Mesenchymal stem cell (in vitro differentiated cells and primary cell): ENCODE data around the gene RIMS3.

Experiments
- DNase-seq: peaks from one replicate; pipeline ENCODE4 v3.0.0-alpha.2; 2013
- H2AFZ ChIP-seq: one replicate; pipeline ENCODE4 v1.6.1; 2013; ENCODE audit warnings: low read depth, mild to moderate bottlenecking, control low read depth, inconsistent platforms, low read length, moderate library complexity
- H2AK5ac ChIP-seq: 2 replicates; pipeline ENCODE4 v1.6.1; 2013; ENCODE audit warnings: low read length, moderate library complexity, mild to moderate bottlenecking, inconsistent platforms; ENCODE audit not compliant: severe bottlenecking
- H2BK120ac ChIP-seq: one replicate; pipeline ENCODE4 v1.6.1; 2013; ENCODE audit warnings: low read depth, mild to moderate bottlenecking, inconsistent platforms, low read length, moderate library complexity
- H2BK12ac ChIP-seq, 2 experiments: one replicate each; pipeline ENCODE4 v1.6.1; 2013; ENCODE audit warnings: inconsistent platforms in 2 of 2, low read length in 2 of 2, mild to moderate bottlenecking in 2 of 2, moderate library complexity in 2 of 2, control low read depth in 1 of 2
- H2BK15ac ChIP-seq: one replicate; pipeline ENCODE4 v1.6.1; 2013; ENCODE audit warnings: mild to moderate bottlenecking, low read depth, inconsistent platforms; ENCODE audit not compliant: poor library complexity, severe bottlenecking
- H2BK5ac ChIP-seq: 2 replicates; pipeline ENCODE4 v1.6.1; 2013; ENCODE audit warnings: low read depth, mild to moderate bottlenecking, low read length, control low read depth, inconsistent platforms; ENCODE audit not compliant: poor library complexity, severe bottlenecking
- H3K14ac ChIP-seq, 2 experiments: one replicate each; pipeline ENCODE4 v1.6.1; 2013; ENCODE audit warnings: inconsistent platforms in 2 of 2, low read length in 2 of 2, control low read depth in 1 of 2, mild to moderate bottlenecking in 1 of 2, moderate library complexity in 1 of 2
- H3K18ac ChIP-seq, 2 experiments: one replicate each; pipeline ENCODE4 v1.6.1; 2013; ENCODE audit warnings: inconsistent platforms in 2 of 2, low read length in 2 of 2, control low read depth in 1 of 2, low read depth in 1 of 2, mild to moderate bottlenecking in 1 of 2
- H3K23ac ChIP-seq, 2 experiments: one replicate each; pipeline ENCODE4 v1.6.1; 2013; ENCODE audit warnings: inconsistent platforms in 2 of 2, low read length in 2 of 2, mild to moderate bottlenecking in 2 of 2, moderate library complexity in 2 of 2, control low read depth in 1 of 2
- H3K27ac ChIP-seq: 2 replicates; pipeline ENCODE4 v1.5.1; 2013; ENCODE audit warnings: mild to moderate bottlenecking, moderate library complexity, low read length, control low read depth, inconsistent platforms; ENCODE audit not compliant: poor library complexity, severe bottlenecking
- H3K27me3 ChIP-seq, 2 experiments: 2 replicates each; pipeline versions ENCODE4 v1.6.1 to v1.7.0; 2013; ENCODE audit warnings: low read length in 2 of 2, mild to moderate bottlenecking in 2 of 2, moderate library complexity in 2 of 2, control low read depth in 1 of 2, inconsistent platforms in 1 of 2; ENCODE audit not compliant: control insufficient read depth in 1 of 2, insufficient read depth in 1 of 2
- H3K36me3 ChIP-seq, 2 experiments: 2 replicates each; pipeline versions ENCODE4 v1.6.1 to v1.7.0; 2013; ENCODE audit warnings: low read length in 2 of 2, control low read depth in 1 of 2, inconsistent platforms in 1 of 2, low read depth in 1 of 2, mild to moderate bottlenecking in 1 of 2; ENCODE audit not compliant: insufficient read depth in 2 of 2, control insufficient read depth in 1 of 2
- H3K4ac ChIP-seq, 2 experiments: one replicate each; pipeline ENCODE4 v1.6.1; 2013; ENCODE audit warnings: inconsistent platforms in 2 of 2, low read length in 2 of 2, mild to moderate bottlenecking in 2 of 2, moderate library complexity in 2 of 2, control low read depth in 1 of 2, low read depth in 1 of 2
- H3K4me1 ChIP-seq: 2 replicates; pipeline ENCODE4 v1.6.1; 2013; ENCODE audit warnings: low read depth, low read length, control low read depth; ENCODE audit not compliant: control insufficient read depth, insufficient read depth
- H3K4me2 ChIP-seq: 2 replicates; pipeline ENCODE4 v1.6.1; 2013; ENCODE audit warnings: low read length, mild to moderate bottlenecking, inconsistent platforms; ENCODE audit not compliant: poor library complexity, severe bottlenecking
- H3K4me3 ChIP-seq, 2 experiments: 2 replicates each; pipeline versions ENCODE4 v1.5.1 to v1.7.0; 2013; ENCODE audit warnings: low read length in 2 of 2, mild to moderate bottlenecking in 2 of 2, control low read depth in 1 of 2, low read depth in 1 of 2; ENCODE audit not compliant: insufficient read depth in 1 of 2
- H3K79me1 ChIP-seq: replicated peaks from 2 replicates; pipeline ENCODE4 v1.6.1; 2013; ENCODE audit warnings: mild to moderate bottlenecking, control low read depth, low read length, inconsistent platforms; ENCODE audit not compliant: poor library complexity, severe bottlenecking
- H3K9ac ChIP-seq: 2 replicates; pipeline ENCODE4 v1.7.0; 2013; ENCODE audit warnings: mild to moderate bottlenecking, low read length, moderate library complexity
- H3K9me3 ChIP-seq: 2 replicates; pipeline ENCODE4 v1.7.0; 2013; ENCODE audit warnings: mild to moderate bottlenecking, low read length; ENCODE audit not compliant: control insufficient read depth
- H4K8ac ChIP-seq: one replicate; pipeline ENCODE4 v1.6.1; 2013; ENCODE audit warnings: inconsistent platforms, mild to moderate bottlenecking, low read length, moderate library complexity
- H4K91ac ChIP-seq: one replicate; pipeline ENCODE4 v1.6.1; 2013; ENCODE audit warnings: mild to moderate bottlenecking, low read length, inconsistent platforms
- WGBS: methylation state at CpG from one replicate; pipeline ENCODE4 v1.1.7; 2013; ENCODE audit warnings: mixed read lengths; 5-methylcytosine and 5-hydroxymethylcytosine counted together

The RIMS3 gene

GRCh38 chr1:40657046-40657445, 8.4 kb downstream of the RIMS3 start:
- no peak for DNase-seq
- H3K9ac ChIP-seq, result no peak overlapping the region
- no peak overlapping the region for H4K8ac ChIP-seq
- H2AK5ac ChIP-seq, result no peak overlapping the region
- H3K79me1 ChIP-seq, result no peaks in the 10 kb centered on the region
- no peak overlapping the region for H4K91ac ChIP-seq
- peaks cover 2% of the 10 kb centered on the region for H3K4me1 ChIP-seq
- peaks cover 71 to 80% of the 10 kb centered on the region in 2 experiments for H3K27me3 ChIP-seq
- no peak overlapping the region for H2BK5ac ChIP-seq
- no peak overlapping the region for H3K4ac ChIP-seq
- no peaks in the 10 kb centered on the region for H3K9me3 ChIP-seq
- H3K4me2 ChIP-seq, result no peak overlapping the region
- H3K36me3 ChIP-seq, result no peaks in the 10 kb centered on the region
- H3K14ac ChIP-seq, result no peak overlapping the region
- H2AFZ ChIP-seq, result no peak overlapping the region
- H2BK12ac ChIP-seq, result no peak overlapping the region
- no peak overlapping the region for H2BK120ac ChIP-seq
- WGBS, result 78% methylated on average over 6 of the region's 7 CpGs
- H3K18ac ChIP-seq, result no peak overlapping the region
- H3K27ac ChIP-seq, result no peak overlapping the region
- H3K23ac ChIP-seq, result no peak overlapping the region
- no peak overlapping the region for H2BK15ac ChIP-seq
- H3K4me3 ChIP-seq, result no peak overlapping the region

- Histone ChIP-seq H3K9ac (no peak overlapping the region), H3K79me1 (no peaks in the 10 kb centered on the region), H3K36me3 (no peaks in the 10 kb centered on the region), H3K23ac (no peak overlapping the region), H4K8ac (no peak overlapping the region), H2AK5ac (no peak overlapping the region), H3K14ac (no peak overlapping the region), H2BK5ac (no peak overlapping the region), H3K4ac (no peak overlapping the region), H2AFZ (no peak overlapping the region), H3K27ac (no peak overlapping the region), H2BK12ac (no peak overlapping the region), H3K18ac (no peak overlapping the region), H3K4me1 (peaks cover 2% of the 10 kb centered on the region), H3K9me3 (no peaks in the 10 kb centered on the region), H2BK120ac (no peak overlapping the region), H3K4me2 (no peak overlapping the region), H3K4me3 (no peak overlapping the region), H2BK15ac (no peak overlapping the region), H4K91ac (no peak overlapping the region), H3K27me3 (peaks cover 66 to 80% of the 10 kb centered on the region in 2 experiments)
- DNase-seq, result no peak
- WGBS, result 21% methylated on average over 23 of the region's 35 CpGs
These were observed 11.5 kb downstream of the RIMS3 start for GRCh38 chr1:40653851-40654537.

- Histone ChIP-seq H3K14ac (no peak overlapping the region), H2BK15ac (no peak overlapping the region), H3K4me2 (no peak overlapping the region), H2BK12ac (no peak overlapping the region), H2AFZ (no peak overlapping the region), H4K91ac (no peak overlapping the region), H3K4ac (no peak overlapping the region), H3K9ac (no peak overlapping the region), H2BK120ac (no peak overlapping the region), H2AK5ac (no peak overlapping the region), H3K79me1 (no peaks in the 10 kb centered on the region), H3K4me1 (peaks cover 3% of the 10 kb centered on the region), H3K23ac (no peak overlapping the region), H3K4me3 (no peak overlapping the region), H2BK5ac (no peak overlapping the region), H3K36me3 (no peaks in the 10 kb centered on the region), H3K9me3 (no peaks in the 10 kb centered on the region), H4K8ac (no peak overlapping the region), H3K18ac (no peak overlapping the region), H3K27me3 (peaks cover 64 to 80% of the 10 kb centered on the region in 2 experiments), H3K27ac (no peak overlapping the region)
- WGBS, result 91% methylated on average over 4 of the region's 4 CpGs
- no peak for DNase-seq
These were observed 12.5 kb downstream of the RIMS3 start for GRCh38 chr1:40652979-40653378.

- Histone ChIP-seq H2AFZ (no peak overlapping the region), H2BK5ac (no peak overlapping the region), H3K23ac (no peak overlapping the region), H2BK12ac (no peak overlapping the region), H2AK5ac (no peak overlapping the region), H3K9ac (no peak overlapping the region), H3K79me1 (no peaks in the 10 kb centered on the region), H3K4ac (no peak overlapping the region), H3K27ac (no peak overlapping the region), H3K18ac (no peak overlapping the region), H3K27me3 (peaks cover 63 to 80% of the 10 kb centered on the region in 2 experiments), H3K14ac (no peak overlapping the region), H3K4me2 (no peak overlapping the region), H3K4me3 (no peak overlapping the region), H2BK15ac (no peak overlapping the region), H4K91ac (no peak overlapping the region), H3K9me3 (no peaks in the 10 kb centered on the region), H4K8ac (no peak overlapping the region), H3K36me3 (no peaks in the 10 kb centered on the region), H3K4me1 (peaks cover 3% of the 10 kb centered on the region), H2BK120ac (no peak overlapping the region)
- WGBS, result 86% methylated on average over 5 of the region's 5 CpGs
- no peak for DNase-seq
These were observed 13.0 kb downstream of the RIMS3 start for GRCh38 chr1:40652468-40652867.
